Skeletal muscle cell (primary cell): ENCODE data around the gene EIF4A2.
A peak's percentile ranks its signal among the peaks of the same experiment; 100 is the strongest.
"Not testable (repeated sequence)": the region's sequence is repeated elsewhere in the genome, so short reads cannot be mapped to it uniquely, and the experiment has no call there.

Experiments used
- DNase-seq: peaks from one replicate; pipeline ENCODE4 v3.0.0-alpha.2; 2010; ENCODE audit warnings: low read depth
- H3K4me3 ChIP-seq: 2 replicates; pipeline ENCODE4 v1.5.1; 2011; ENCODE audit warnings: low read depth, mild to moderate bottlenecking, control low read depth, low read length, moderate library complexity

Gene EIF4A2

GRCh38 chr3:186783731-186784515, 546 bp downstream of the EIF4A2 start:
- H3K4me3 ChIP-seq, result peak overlapping the region; percentile 73
- peak; percentile 37 for DNase-seq

GRCh38 chr3:186784820-186785494, 1.6 kb downstream of the EIF4A2 start:
- DNase-seq, result no peak
- H3K4me3 ChIP-seq, result peak overlapping the region; percentile 73

- H3K4me3 ChIP-seq, result peak overlapping the region; percentile 73
- DNase-seq, result no peak
These were observed 2.2 kb downstream of the EIF4A2 start for GRCh38 chr3:186785495-186786018.

GRCh38 chr3:186786922-186787321, 3.5 kb downstream of the EIF4A2 start:
- DNase-seq, result no peak
- H3K4me3 ChIP-seq, result no peak overlapping the region

GRCh38 chr3:186787642-186788481, 4.5 kb downstream of the EIF4A2 start:
- no peak for DNase-seq
- H3K4me3 ChIP-seq, result no peak overlapping the region

- H3K4me3 ChIP-seq, result no peak overlapping the region
- DNase-seq, result no peak
These were observed 5.3 kb downstream of the EIF4A2 start for GRCh38 chr3:186788482-186789370.

GRCh38 chr3:186789554-186790260, 6.3 kb downstream of the EIF4A2 start:
- DNase-seq, result no peak
- no peak overlapping the region for H3K4me3 ChIP-seq

GRCh38 chr3:186790261-186790981, 7.0 kb downstream of the EIF4A2 start:
- DNase-seq, result no peak
- H3K4me3 ChIP-seq, result no peak overlapping the region

- no peak for DNase-seq
- no peak overlapping the region for H3K4me3 ChIP-seq
These were observed 15.0 kb downstream of the EIF4A2 start for GRCh38 chr3:186798239-186798874.

- no peak for DNase-seq
These were observed 16.9 kb downstream of the EIF4A2 start for GRCh38 chr3:186800285-186800684.

GRCh38 chr3:186802701-186803100, 19.3 kb downstream of the EIF4A2 start:
- no peak for DNase-seq
- no peak overlapping the region for H3K4me3 ChIP-seq

More at GRCh38 chr3:186800285-186800684, 16.9 kb downstream of the EIF4A2 start:
- H3K4me3 ChIP-seq, result no peak overlapping the region

GRCh38 chr3:186803447-186803846, 20.1 kb downstream of the EIF4A2 start:
- H3K4me3 ChIP-seq, DNase-seq: not testable (repeated sequence)

GRCh38 chr3:186806089-186807055, 23.0 kb downstream of the EIF4A2 start, which contains the start of gene RFC4:
Gene RFC4 (minus strand): TSS chr3:186806482. CDS start chr3:186804713, 1,769 bp downstream.
- H3K4me3 ChIP-seq, result peak within 1 kb of the TSS; percentile 75
- DNase-seq, result no peak

GRCh38 chr3:186807231-186807630, 23.9 kb downstream of the EIF4A2 start:
- DNase-seq, result no peak
- peak overlapping the region; percentile 75 for H3K4me3 ChIP-seq

- H3K4me3 ChIP-seq, result no peak overlapping the region
- DNase-seq, result no peak
These were observed 27.1 kb downstream of the EIF4A2 start for GRCh38 chr3:186810336-186810996.
